Nephron (organoid): ENCODE measurements around the gene HOXA9.

Experiments
- H3K27ac Mint-ChIP-seq, 3 experiments: 2 replicates each; pipeline ENCODE4 v1.8.0; 2020; ENCODE audit warnings: mixed read lengths in 3 of 3, mild to moderate bottlenecking in 2 of 3, moderate library complexity in 1 of 3
- H3K27me3 Mint-ChIP-seq: 2 replicates; pipeline ENCODE4 v1.8.0; 2021; ENCODE audit warnings: low read depth, mild to moderate bottlenecking, moderate library complexity, mixed read lengths
- H3K36me3 Mint-ChIP-seq: 2 replicates; pipeline ENCODE4 v1.8.0; 2020; ENCODE audit warnings: low read depth, mixed read lengths
- H3K4me1 Mint-ChIP-seq: 2 replicates; pipeline ENCODE4 v1.8.0; 2020; ENCODE audit warnings: mixed read lengths
- H3K4me3 Mint-ChIP-seq, 3 experiments: 2 replicates each; pipeline ENCODE4 v1.8.0; 2020; ENCODE audit warnings: mild to moderate bottlenecking in 3 of 3, mixed read lengths in 3 of 3, moderate library complexity in 2 of 3
- H3K9me3 Mint-ChIP-seq: 2 replicates; pipeline ENCODE4 v1.8.0; 2020; ENCODE audit warnings: mixed read lengths
- TF ChIP-seq, protein P1 (sequence below), 3 experiments: fragments of 200-600 bp; sonication (generic); IDR thresholded peaks; one replicate each; pipeline ENCODE4 v1.5.0; 2021; ENCODE audit warnings: antibody characterized with exemption in 3 of 3; ENCODE audit not compliant: unreplicated experiment in 3 of 3

HOXA9 gene

DNA sequence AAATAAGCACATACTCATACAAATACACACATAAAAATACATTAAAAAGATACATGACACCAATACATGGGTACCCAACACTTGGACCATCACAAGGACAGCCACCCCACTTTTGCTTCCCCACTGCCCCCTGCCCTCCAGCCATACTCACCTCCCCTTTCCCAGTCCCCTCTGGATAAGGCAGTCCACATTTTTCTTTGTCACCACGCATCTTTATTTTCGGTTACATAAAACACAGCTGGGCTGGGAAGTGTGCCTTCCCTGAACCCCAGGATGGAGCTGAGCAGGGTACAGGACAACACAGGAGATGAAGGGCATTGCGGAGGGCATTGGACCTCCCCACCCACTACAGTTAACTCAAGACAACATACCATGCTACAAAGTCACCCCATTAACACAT lies 11.8 kb downstream of the HOXA9 start:
- Mint-ChIP-seq H3K4me1 (peaks cover 41% of the 10 kb centered on the region), H3K4me3 (peak overlapping the region; percentile 95 to 98 (median 96)), H3K36me3 (peaks cover 39% of the 10 kb centered on the region), H3K27me3 (peaks cover 4% of the 10 kb centered on the region), H3K9me3 (no peaks in the 10 kb centered on the region), H3K27ac (peak overlapping the region; percentile 97 to 100 (median 99))
- TF ChIP-seq, protein P1, sequence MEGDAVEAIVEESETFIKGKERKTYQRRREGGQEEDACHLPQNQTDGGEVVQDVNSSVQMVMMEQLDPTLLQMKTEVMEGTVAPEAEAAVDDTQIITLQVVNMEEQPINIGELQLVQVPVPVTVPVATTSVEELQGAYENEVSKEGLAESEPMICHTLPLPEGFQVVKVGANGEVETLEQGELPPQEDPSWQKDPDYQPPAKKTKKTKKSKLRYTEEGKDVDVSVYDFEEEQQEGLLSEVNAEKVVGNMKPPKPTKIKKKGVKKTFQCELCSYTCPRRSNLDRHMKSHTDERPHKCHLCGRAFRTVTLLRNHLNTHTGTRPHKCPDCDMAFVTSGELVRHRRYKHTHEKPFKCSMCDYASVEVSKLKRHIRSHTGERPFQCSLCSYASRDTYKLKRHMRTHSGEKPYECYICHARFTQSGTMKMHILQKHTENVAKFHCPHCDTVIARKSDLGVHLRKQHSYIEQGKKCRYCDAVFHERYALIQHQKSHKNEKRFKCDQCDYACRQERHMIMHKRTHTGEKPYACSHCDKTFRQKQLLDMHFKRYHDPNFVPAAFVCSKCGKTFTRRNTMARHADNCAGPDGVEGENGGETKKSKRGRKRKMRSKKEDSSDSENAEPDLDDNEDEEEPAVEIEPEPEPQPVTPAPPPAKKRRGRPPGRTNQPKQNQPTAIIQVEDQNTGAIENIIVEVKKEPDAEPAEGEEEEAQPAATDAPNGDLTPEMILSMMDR (IDR thresholded peaks at IDR 0.05; ENCODE audit: unreplicated experiment in 3 of 3): no peak

DNA sequence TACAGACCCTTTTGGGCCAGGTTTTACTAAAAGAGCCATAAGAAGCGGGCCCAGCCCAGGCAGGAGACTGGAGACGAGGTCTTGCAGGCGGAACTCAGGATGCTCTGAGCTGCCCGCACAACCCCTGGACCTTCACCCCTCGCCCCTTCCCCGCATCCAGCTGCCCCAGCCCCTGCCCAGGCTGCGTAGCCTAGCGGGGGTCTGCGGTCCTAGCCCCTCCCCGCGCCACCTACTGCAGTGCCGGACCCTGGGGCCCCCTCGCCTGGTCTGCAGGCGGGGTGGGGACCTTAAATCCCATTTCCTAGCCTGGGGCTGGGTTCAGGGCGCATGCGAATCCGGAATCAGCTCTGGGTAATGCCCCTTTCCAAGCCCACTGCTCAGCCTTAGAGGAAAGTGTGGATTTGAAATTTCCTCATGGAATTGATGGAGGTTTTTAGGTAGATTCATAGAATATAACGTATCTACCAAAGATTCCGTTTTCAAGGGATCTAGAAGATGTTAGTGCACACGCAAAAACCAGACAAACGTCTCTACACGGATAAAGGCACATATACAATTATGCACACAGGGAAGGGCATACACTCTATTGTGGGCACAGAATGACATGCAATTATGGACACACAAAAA lies 12.4 kb downstream of the HOXA9 start:
- Mint-ChIP-seq H3K4me3 (peak overlapping the region; percentile 95 to 98 (median 96)), H3K4me1 (peaks cover 41% of the 10 kb centered on the region), H3K27ac (peak overlapping the region; percentile 97 to 100 (median 99)), H3K36me3 (peaks cover 45% of the 10 kb centered on the region), H3K27me3 (peaks cover 4% of the 10 kb centered on the region), H3K9me3 (no peaks in the 10 kb centered on the region)
- TF ChIP-seq, protein P1 (IDR thresholded peaks at IDR 0.05; ENCODE audit: unreplicated experiment in 3 of 3): no peak

DNA sequence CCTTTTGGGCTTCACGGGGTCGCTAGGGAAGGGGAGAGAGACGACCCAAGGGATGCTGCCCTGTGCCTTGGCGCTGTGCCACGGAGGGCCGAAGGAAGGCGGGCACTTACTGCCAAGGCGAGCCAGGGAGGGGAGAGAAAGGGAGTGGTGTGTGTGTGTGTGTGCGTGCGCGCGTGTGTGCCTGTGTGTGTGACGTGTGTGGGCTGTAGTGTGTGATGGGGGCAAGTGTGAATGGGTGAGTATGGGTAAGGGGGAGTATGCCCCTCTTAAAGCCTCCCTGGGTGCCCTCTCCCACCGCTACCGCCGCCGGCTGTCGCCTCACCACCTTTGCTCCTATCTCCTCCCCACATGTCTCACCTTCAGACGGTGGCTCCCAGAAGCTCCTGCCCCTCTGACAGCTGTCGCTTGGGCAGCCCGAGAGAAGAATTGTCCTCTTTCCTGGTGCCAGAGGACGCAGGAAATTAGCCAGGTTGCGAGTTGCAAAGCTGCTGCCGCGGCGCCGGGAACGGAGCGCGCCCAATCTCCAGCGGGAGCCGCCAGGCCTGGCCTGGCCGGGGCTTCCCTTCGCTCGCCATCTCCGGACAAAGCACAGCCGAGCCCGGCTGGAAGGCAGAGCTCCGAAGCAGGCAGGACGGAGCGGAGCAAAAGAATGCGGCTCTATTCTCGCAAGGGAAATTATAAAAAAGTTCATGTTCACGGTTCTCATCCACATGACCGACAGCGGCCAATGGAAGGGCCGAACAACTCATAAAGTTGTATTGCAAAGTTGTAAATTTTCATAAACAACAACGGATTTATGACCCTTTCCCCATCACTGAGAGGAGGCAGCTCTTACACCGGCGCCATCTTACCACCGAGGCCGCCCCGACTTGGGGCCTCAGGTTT lies 13.2 kb downstream of the HOXA9 start, which contains the start of gene HOXA3:
HOXA3 (minus strand) TSS at position 653 of the 885 bp plus-strand sequence. CDS start 41,943 bp downstream, outside the sequence.
- H3K4me3 Mint-ChIP-seq: peak within 1 kb of the TSS; percentile 95 to 98 (median 96)

GRCh38 chr7:27151341-27151930 lies 13.9 kb downstream of the HOXA9 start:
- H3K4me3 Mint-ChIP-seq: peak overlapping the region; percentile 95 to 98 (median 96)
- no peaks in the 10 kb centered on the region for H3K9me3 Mint-ChIP-seq
- H3K4me1 Mint-ChIP-seq: peaks cover 48% of the 10 kb centered on the region
- H3K27ac Mint-ChIP-seq: peak overlapping the region; percentile 97 to 100 (median 99)
- TF ChIP-seq, protein P1 (IDR thresholded peaks at IDR 0.05; ENCODE audit: unreplicated experiment in 3 of 3): no peak
- H3K27me3 Mint-ChIP-seq: peaks cover 3% of the 10 kb centered on the region
- peaks cover 55% of the 10 kb centered on the region for H3K36me3 Mint-ChIP-seq

More for the DNA sequence above, 13.2 kb downstream of the HOXA9 start, which contains the start of gene HOXA3:
- TF ChIP-seq, protein P1 (IDR thresholded peaks at IDR 0.05; ENCODE audit: unreplicated experiment in 3 of 3): no peak
- H3K27ac Mint-ChIP-seq: peak within 1 kb of the TSS; percentile 97 to 100 (median 99)
- no peaks in the 10 kb centered on the region for H3K9me3 Mint-ChIP-seq
- peaks cover 4% of the 10 kb centered on the region for H3K27me3 Mint-ChIP-seq
- peaks cover 48% of the 10 kb centered on the region for H3K36me3 Mint-ChIP-seq
- H3K4me1 Mint-ChIP-seq: peaks cover 40% of the 10 kb centered on the region

- H3K36me3 Mint-ChIP-seq: peaks cover 62% of the 10 kb centered on the region
- peak overlapping the region; percentile 95 to 98 (median 96) for H3K4me3 Mint-ChIP-seq
- H3K4me1 Mint-ChIP-seq: peaks cover 54% of the 10 kb centered on the region
- H3K9me3 Mint-ChIP-seq: no peaks in the 10 kb centered on the region
- TF ChIP-seq, protein P1 (IDR thresholded peaks at IDR 0.05; ENCODE audit: unreplicated experiment in 3 of 3): peak; percentile 88 to 96 (median 94)
- peak overlapping the region; percentile 97 to 100 (median 99) for H3K27ac Mint-ChIP-seq
- no peaks in the 10 kb centered on the region for H3K27me3 Mint-ChIP-seq
Measured at GRCh38 chr7:27150568-27151340, 14.6 kb downstream of the HOXA9 start.
